ES-I3 (cell line): ENCODE data around the gene ALS2.
"Not testable (repeated sequence)": the region's sequence is repeated elsewhere in the genome, so short reads cannot be mapped to it uniquely, and the experiment has no call there.

ENCODE experiments used
- H3K36me3 ChIP-seq: 2 replicates; pipeline ENCODE4 v1.6.1; 2013; ENCODE audit warnings: mild to moderate bottlenecking, low read length, control low read depth, moderate library complexity; ENCODE audit not compliant: insufficient read depth
- H3K4me1 ChIP-seq: 2 replicates; pipeline ENCODE4 v1.6.1; 2013; ENCODE audit warnings: mild to moderate bottlenecking, control low read depth, low read length; ENCODE audit not compliant: insufficient read depth
- H3K9ac ChIP-seq: 2 replicates; pipeline ENCODE4 v1.6.1; 2013; ENCODE audit warnings: low read depth, mild to moderate bottlenecking, low read length, moderate library complexity
- H3K9me3 ChIP-seq: 2 replicates; pipeline ENCODE4 v1.6.1; 2013; ENCODE audit warnings: mild to moderate bottlenecking, low read length, moderate library complexity; ENCODE audit not compliant: control insufficient read depth, insufficient read depth

Gene ALS2

GRCh38 chr2:201779901-201780673 lies 646 bp downstream of the ALS2 start:
- H3K36me3 ChIP-seq = no peaks in the 10 kb centered on the region

DNA sequence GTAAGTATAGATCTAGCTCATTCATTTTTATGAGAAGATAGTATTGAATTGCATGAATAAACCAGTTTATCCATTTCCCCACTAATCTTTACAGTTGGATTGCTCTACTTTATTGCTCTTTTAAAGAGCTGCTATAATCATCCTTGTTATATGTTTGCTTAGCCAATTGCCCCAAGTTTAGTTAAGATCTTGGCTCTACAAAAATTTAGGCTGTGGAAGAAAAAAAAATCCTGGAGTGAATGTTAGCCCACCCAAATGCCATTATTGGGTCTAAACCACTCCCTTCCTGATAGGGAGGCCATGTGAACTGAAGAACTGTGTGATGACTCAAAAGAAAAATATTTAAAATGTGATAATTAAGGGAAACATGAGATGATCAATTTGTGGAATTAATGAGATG lies 2.9 kb downstream of the ALS2 start:
- Histone ChIP-seq H3K36me3 (no peaks in the 10 kb centered on the region), H3K4me1 (peaks cover 34% of the 10 kb centered on the region), H3K9me3 (no peaks in the 10 kb centered on the region), H3K9ac (no peak overlapping the region)

More at GRCh38 chr2:201779901-201780673, 646 bp downstream of the ALS2 start:
- Histone ChIP-seq H3K9ac (peak overlapping the region; percentile 99), H3K4me1 (peaks cover 20% of the 10 kb centered on the region; the same call in 1 of the 2 replicates), H3K9me3 (no peaks in the 10 kb centered on the region)

DNA sequence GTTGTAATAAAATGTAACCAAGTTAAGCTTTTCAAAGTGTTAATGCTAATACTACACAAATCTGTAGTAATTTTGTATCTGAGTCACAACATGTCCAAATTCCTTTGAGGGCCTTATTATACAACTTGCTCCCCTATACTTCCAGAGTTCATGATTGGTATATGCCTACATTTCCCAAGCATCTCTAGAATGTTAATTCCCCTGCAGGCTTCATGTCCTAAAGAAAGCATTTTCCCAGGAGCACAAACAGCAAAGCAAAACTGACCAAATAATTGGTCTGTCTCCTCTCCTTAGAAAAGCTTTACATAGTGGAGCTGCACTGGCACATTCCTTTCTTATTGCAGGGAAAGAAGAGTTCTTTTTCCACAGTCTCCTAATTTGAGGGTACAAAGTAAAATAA lies 3.7 kb downstream of the ALS2 start:
- no peaks in the 10 kb centered on the region for H3K36me3 ChIP-seq
- peaks cover 34% of the 10 kb centered on the region for H3K4me1 ChIP-seq
- H3K9ac ChIP-seq = no peak overlapping the region
- no peaks in the 10 kb centered on the region for H3K9me3 ChIP-seq

- Histone ChIP-seq H3K4me1 (peaks cover 34% of the 10 kb centered on the region), H3K9me3 (no peaks in the 10 kb centered on the region), H3K9ac (no peak overlapping the region), H3K36me3 (no peaks in the 10 kb centered on the region)
Measured at GRCh38 chr2:201775326-201775725, 5.4 kb downstream of the ALS2 start.

- no peaks in the 10 kb centered on the region for H3K36me3 ChIP-seq
- no peak overlapping the region for H3K9ac ChIP-seq
- peaks cover 34% of the 10 kb centered on the region for H3K4me1 ChIP-seq
- no peaks in the 10 kb centered on the region for H3K9me3 ChIP-seq
Measured at GRCh38 chr2:201774546-201774945, 6.2 kb downstream of the ALS2 start.

DNA sequence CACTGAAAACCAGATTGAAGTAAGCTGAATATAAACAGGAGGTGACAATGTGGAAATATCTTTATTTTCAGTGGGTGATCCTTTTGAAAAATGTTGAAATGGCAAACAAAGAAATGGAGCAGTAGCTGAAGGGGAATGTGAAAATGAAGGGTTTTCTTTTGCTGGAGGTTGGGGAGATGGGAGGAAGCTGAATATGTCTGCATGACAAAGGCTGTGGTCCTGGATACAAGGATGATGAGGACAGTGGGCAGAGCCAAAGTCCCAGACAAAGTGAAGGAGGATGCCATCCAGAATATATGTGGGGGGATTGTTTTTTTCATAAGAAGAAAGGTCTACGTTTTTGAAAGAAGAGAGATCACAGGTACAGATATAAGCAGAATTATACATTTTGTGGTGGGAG lies 6.7 kb downstream of the ALS2 start:
- Histone ChIP-seq H3K4me1 (peaks cover 33% of the 10 kb centered on the region), H3K9ac (no peak overlapping the region), H3K9me3 (no peaks in the 10 kb centered on the region), H3K36me3 (no peaks in the 10 kb centered on the region)

- Histone ChIP-seq H3K4me1 (peaks cover 12% of the 10 kb centered on the region), H3K36me3 (no peaks in the 10 kb centered on the region; the same call in 1 of the 2 replicates), H3K9me3 (no peaks in the 10 kb centered on the region), H3K9ac (no peak overlapping the region)
Measured at GRCh38 chr2:201769666-201770373, 10.9 kb downstream of the ALS2 start.

- no peaks in the 10 kb centered on the region; the same call in 1 of the 2 replicates for H3K36me3 ChIP-seq
- peaks cover 3% of the 10 kb centered on the region for H3K4me1 ChIP-seq
- no peak overlapping the region for H3K9ac ChIP-seq
- H3K9me3 ChIP-seq = no peaks in the 10 kb centered on the region
Measured at GRCh38 chr2:201768918-201769317, 11.8 kb downstream of the ALS2 start.

DNA sequence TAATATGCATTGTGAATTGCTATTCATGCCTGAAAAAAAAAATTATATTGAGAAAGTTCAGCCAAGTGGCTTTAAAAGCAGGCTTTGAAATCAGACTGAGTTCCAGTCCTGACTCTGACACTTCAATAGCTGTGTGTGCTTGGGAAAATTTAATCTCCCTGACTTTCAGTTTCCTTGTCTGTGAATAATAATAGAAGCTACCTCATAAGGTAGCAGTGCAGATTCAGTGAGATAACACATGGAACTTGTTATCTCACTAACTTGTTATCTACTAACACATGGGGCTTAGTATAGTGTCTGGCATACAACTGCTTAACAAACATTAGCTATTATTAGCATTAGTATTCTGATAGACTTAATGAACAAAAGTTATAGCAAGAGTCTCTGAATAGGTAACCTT lies 14.9 kb downstream of the ALS2 start:
- H3K36me3 ChIP-seq = peaks cover 4% of the 10 kb centered on the region
- H3K9me3 ChIP-seq = no peaks in the 10 kb centered on the region
- H3K4me1 ChIP-seq = no peaks in the 10 kb centered on the region
- no peak overlapping the region for H3K9ac ChIP-seq

- not testable (repeated sequence) for H3K36me3 ChIP-seq, H3K9ac ChIP-seq, H3K9me3 ChIP-seq, H3K4me1 ChIP-seq
Measured at GRCh38 chr2:201764469-201764868, 16.3 kb downstream of the ALS2 start.

- peaks cover 6% of the 10 kb centered on the region for H3K36me3 ChIP-seq
- H3K4me1 ChIP-seq = no peaks in the 10 kb centered on the region
- no peak overlapping the region for H3K9ac ChIP-seq
- H3K9me3 ChIP-seq = no peaks in the 10 kb centered on the region
Measured at GRCh38 chr2:201761101-201761500, 19.6 kb downstream of the ALS2 start.

DNA sequence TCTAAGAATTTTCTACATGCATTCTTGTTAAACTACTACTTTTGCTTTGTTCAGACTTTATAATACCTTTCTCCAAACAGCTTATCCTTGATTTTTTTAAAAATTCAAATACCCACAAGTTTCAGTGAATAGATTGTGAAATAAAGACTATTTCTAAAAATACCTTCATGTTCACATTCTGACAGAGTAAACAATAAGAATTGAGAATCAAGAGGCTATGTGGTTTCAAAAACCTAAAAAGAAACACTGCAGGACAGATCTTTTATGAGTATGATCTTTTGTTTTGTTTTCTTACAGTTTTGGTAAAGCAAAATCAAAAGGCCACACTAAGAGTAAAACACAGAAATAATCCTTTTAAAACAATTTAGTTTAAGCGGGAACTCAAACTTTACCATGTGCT lies 21.2 kb downstream of the ALS2 start:
- H3K4me1 ChIP-seq = no peaks in the 10 kb centered on the region
- no peak overlapping the region for H3K9ac ChIP-seq
- H3K36me3 ChIP-seq = peaks cover 8% of the 10 kb centered on the region
- H3K9me3 ChIP-seq = no peaks in the 10 kb centered on the region

GRCh38 chr2:201758873-201759272 lies 21.9 kb downstream of the ALS2 start:
- Histone ChIP-seq H3K4me1 (no peaks in the 10 kb centered on the region), H3K9ac (no peak overlapping the region), H3K9me3 (no peaks in the 10 kb centered on the region), H3K36me3 (peaks cover 10% of the 10 kb centered on the region)

DNA sequence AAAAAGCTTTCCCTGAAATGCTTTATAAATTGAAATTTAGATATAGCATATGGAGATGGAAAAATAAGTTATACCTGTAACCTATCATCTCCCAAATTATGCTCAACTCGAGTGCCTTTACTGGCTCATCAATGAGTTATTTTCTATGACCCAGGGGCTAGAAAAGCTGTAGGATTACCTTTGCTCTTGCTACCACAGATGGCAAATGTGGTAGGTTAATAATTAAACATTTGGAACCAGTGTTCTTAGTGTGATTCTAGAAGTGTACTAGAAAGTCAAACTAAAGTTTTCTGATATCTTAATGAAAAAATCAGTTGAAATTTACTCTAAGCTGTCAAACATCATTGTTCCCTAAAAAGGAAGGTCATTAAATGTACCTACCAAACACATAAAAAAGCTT lies 22.5 kb downstream of the ALS2 start:
- Histone ChIP-seq H3K4me1 (no peaks in the 10 kb centered on the region), H3K9ac (no peak overlapping the region), H3K9me3 (no peaks in the 10 kb centered on the region), H3K36me3 (peaks cover 10% of the 10 kb centered on the region)
